GM19025 (cell line): ENCODE data around the gene KRTAP9-6.
"Not testable (repeated sequence)": the region's sequence is repeated elsewhere in the genome, so short reads cannot be mapped to it uniquely, and the experiment has no call there.

Experiments
- ATAC-seq: cut with Tn5 transposase; IDR thresholded peaks from one replicate; pipeline ENCODE4 v1.9.1; 2021; ENCODE audit warnings: mild to moderate bottlenecking, low read depth, moderate library complexity; ENCODE audit not compliant: unreplicated experiment

Gene KRTAP9-6

DNA sequence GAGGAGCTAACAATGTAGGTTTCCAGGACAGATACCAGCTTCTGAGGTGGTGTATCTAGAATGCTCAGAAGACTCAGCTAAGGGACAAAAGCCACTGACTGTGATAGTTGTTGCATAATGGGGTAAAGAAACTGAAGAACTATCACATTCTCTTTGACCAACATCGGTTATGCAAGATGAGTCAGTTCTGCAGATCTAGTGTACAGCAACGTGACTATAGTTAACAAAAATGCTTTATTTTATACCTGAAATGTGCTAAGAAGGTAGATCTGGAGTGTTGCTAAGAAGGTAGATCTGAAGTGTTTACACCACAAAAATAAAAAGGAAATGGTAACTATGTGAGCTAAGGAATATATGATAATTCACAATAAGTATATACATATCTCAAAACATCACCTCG lies 2.5 kb downstream of the KRTAP9-6 start:
- ATAC-seq, result no peak

DNA sequence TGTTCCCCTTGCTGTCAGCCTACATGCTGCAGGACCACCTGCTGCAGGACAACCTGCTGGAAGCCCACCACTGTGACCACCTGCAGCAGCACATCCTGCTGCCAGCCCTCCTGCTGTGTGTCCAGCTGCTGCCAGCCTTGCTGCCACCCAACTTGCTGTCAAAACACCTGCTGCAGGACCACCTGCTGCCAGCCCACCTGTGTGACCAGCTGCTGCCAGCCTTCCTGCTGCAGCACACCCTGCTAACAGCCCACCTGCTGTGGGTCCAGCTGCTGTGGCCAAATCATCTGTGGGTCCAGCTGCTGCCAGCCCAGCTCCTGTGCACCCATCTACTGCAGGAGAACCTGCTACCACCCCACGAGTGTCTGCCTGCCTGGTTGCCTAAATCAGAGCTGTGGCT lies 6.1 kb downstream of the KRTAP9-6 start:
- not testable (repeated sequence) for ATAC-seq

DNA sequence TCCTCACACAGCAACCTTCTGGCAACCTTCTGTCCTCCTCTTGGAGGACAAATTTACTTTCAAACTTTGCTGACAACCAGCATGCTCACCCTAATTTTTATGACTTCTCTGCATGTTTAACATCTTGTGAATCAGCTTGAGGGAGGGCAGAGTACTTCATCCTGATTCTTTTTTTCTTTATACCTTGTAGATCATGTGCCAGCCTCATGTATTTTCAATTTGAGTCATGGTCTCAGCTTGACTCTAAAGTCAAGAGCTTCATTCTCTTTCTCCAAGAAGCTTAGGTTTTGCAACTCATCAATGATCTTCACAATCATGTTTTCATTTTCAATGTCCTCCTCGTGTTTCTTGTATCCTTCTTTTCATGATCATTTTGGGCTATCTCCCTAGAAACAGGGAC lies 6.7 kb downstream of the KRTAP9-6 start:
- ATAC-seq, result no peak

DNA sequence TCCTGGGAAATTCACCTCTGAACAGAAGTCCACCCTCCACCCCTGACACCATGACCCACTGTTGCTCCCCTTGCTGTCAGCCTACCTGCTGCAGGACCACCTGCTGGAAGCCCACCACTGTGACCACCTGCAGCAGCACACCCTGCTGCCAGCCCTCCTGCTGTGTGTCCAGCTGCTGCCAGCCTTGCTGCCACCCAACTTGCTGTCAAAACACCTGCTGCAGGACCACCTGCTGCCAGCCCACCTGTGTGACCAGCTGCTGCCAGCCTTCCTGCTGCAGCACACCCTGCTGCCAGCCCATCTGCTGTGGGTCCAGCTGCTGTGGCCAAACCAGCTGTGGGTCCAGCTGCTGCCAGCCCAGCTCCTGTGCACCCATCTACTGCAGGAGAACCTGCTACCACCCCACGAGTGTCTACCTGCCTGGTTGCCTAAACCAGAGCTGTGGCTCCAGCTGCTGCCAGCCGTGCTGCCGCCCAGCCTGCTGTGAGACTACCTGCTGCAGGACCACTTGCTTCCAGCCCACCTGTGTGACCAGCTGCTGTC lies 10.5 kb downstream of the KRTAP9-6 start, which contains the start of gene KRTAP9-7:
Gene KRTAP9-7 (plus strand): TSS at position 51 of the 543 bp plus-strand sequence. CDS start 0 bp downstream, at position 51.
- ATAC-seq, result not testable (repeated sequence)

DNA sequence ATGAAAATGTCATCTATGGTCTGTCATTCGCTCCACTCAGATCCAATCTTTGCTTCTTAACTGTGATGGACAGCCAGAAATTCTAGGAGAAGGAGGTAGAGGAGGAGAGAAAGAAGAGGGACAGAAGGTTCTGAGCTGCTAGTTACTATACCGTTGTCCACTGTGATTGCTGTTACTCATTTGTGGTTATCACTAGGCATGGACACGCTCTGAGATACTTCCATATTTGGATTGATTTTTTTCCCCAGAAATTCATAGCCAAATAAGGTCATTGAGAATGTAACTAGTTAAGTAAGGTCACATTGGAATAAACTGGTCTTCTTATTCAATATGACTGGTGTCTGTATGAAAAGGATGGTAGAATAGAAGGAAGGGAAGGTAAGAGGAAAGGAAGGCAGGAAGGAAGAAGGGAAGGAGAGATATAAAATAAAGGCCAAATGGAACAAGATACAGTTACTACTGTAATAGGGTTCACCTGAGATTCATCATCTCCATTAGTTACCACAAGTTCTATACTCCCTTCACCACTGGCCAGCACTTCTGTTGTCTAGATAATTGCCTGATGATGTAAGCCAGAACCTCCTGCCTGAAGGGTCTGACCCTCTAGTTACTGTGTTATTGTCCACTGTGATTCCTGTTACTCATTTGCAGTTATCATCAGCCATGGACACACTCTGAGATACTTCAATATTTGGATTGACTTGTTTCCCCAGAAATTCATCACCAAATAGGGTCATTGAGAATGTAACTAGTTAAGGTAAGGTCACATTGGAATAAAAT lies 13.2 kb downstream of the KRTAP9-6 start:
- no peak for ATAC-seq

DNA sequence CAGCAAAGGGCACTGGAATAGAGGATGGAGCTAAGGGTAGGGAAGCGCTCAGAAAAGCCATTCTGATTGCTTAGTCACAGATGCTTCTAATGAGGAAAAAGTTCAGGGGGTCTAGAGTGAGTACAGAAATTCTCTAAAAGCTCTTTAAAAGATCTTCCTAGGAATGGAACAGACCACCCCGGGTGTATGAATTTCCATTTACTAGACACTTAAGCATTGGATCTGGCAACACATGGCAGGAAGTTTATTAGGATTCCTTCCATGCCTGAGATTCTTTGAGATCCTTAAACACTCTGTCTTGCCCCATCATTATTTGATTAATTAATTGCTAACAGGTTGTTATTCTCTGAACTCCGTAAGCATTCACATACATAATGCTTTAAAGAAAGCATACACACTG lies 18.9 kb downstream of the KRTAP9-6 start:
- ATAC-seq, result no peak

DNA sequence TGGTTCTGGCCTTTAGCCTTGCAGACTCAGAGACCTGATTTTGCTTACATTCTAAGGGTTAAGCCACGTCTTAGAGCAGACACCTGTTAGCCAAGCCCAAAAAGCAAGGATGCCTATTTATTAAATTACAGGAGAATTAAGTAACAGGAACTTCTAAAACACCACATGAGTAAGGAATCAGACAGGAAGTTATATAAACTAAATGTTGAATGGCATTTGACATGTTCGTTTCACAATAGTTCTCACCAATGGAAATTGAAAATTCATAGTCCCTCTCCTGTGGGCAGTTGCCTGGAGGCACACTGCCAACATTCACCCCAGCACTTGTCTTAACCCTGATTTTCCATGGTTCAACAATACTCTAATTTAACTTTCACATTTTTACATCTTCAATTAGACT lies 19.4 kb downstream of the KRTAP9-6 start:
- ATAC-seq, result no peak

DNA sequence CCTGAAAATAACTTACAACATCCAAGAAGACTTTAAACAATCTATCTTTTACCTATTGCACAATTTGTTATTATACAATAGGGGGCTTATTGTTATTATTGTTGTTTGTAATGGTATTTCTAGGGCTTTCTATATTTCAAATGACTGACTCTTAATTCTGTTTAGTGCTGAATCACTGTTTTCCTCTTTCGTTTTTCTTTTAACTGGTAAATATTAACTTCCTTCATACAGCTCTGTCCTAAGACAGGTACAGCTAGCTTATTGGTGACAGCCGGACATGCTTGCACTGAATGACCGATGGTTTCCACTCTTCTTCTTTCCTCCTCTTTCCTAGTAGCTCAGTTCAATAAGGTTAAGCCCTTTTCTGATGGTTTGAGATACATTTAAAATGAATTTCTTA lies 21.9 kb downstream of the KRTAP9-6 start:
- no peak for ATAC-seq

DNA sequence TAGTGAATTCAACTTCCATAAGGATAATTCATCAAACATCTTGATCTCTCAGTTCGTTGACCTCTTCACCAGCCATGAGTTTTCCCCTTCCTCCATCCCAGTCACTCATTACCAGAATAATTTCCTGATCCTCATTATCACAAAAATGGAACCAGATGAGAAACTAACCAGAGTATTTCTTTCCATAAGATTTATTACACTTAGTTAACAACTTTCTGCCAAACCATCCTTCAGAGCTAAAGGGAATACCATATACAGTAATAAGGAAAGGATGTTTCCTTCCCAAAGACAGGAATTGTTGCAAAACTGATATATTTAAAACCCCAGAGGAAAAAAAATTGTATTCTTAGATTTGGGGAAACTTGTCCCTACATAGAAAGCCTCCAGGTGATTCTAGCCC lies 28.8 kb downstream of the KRTAP9-6 start:
- no peak for ATAC-seq

DNA sequence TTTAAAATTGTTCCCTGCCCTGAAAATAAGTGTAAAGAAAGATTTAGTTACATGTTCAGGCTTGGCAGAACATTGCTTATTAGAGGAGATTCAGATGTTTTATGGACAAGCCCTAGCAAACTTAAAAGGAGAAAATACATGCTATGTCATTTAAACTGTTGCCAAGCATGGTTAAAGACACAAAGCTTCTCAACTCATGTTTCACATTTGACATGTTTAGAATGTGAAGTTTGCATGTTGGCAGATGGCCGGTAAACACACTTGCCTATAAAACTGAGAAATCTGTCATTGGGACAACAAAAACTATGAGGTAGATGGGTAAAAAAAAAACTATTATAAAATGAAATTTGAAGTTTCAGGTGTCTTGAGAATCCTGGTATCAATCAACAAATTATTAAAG lies 31.7 kb downstream of the KRTAP9-6 start:
- no peak for ATAC-seq

DNA sequence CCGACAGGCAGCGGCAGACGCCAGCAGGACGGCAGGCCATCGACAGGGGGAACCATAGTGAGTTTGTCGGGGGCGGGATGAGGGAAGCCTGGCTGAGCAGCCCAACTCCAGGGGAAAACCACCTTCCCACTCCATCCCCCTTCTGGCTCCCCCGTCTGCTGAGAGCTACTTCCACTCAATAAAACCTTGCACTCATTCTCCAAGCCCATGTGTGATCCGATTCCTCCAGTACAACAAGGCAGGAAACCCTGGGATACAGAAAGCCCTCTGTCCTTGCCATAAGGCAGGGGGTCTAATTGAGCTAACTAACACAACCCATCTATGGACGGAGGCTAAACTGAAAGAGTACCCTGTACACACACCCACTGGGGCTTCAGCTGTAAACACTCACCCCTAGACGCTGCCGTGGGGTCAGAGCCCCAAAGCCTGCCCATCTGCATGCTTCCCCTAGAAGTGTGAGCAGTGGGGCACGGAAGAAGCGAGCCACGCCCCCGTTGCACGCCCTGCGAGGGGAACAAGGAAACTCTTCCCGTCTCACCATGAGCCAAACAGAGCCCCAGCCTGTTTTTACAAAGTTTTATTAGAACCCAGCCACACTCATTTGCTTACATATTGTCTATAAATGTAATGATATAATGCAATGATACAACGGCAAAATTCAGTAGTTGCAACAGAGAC lies 33.4 kb downstream of the KRTAP9-6 start:
- ATAC-seq, result no peak

DNA sequence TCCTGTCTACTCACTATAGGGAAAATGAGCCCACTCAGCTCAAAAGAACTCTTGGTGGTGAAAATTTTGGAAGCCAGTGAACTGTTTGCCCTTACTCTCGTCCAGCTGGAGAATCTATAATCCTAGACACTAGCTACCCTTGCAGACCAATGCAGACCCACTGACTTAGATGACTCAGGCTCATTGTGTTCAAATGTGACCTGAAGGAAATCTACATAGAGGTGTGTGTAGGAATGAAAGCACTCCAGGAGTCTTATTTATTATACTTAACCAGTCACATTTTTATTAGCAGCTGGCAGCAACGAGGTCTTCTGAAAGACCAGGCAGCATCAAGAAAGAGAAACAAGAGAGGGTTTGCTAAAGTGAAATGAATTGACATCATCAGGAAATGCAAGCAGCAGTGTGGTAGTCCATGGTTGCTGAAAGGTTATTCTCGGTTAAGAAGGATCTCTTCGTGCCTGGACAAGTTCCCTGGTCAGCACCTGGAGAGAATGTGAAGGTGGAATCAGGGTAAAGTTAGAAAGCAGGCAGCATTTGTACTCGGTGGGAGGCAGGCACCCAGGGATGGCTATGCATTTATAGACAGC lies 36.1 kb downstream of the KRTAP9-6 start:
- ATAC-seq, result no peak

DNA sequence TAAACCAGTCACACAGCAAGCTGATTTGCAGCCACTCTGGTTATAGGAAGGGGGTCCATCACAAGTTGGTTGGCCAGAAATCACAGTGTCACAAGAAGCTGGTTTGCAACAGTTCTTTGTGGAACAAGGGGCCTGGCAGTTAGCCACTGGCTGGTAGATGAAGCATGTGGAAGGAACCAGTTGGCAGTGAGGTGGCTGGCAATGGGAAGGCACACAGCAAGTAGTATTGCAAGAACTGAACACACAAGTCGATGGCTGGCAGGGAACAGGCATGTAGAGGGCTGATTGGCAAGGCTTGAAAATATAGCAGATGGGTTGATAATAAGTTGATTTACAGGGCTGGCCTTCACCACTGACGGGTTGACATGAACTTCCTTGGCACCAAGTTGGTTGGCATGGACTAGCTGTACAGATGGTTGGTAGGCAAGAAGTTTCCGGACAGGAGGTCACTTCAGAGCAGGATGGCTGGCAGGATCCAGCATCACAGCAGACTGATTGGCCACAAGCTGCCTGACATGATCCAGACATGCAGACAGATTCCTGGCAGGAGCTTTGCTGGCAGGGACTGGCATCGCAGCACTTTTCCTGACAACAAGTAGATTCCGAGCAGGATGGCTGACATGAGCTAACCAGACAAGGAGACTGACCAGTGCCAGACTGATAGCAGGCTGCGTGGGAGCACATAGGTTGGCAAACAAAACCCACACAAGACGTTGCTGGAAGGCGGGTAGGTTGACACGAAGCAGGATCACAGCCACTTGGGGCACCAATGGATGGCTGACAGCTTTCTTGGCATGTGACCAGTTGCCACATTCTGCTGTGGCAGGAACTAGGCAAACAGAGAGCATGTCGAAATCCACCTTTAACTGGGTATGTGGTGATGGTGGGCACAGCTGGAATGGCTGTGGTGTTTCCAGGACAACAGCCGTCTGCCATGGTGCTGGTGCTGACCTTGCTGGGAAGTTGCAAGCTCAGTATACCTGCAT lies 37.0 kb downstream of the KRTAP9-6 start, which contains the start of gene KRTAP29-1:
Gene KRTAP29-1 (minus strand): TSS at position 936 of the 986 bp plus-strand sequence. CDS start 0 bp downstream, at position 936.
- no peak for ATAC-seq

DNA sequence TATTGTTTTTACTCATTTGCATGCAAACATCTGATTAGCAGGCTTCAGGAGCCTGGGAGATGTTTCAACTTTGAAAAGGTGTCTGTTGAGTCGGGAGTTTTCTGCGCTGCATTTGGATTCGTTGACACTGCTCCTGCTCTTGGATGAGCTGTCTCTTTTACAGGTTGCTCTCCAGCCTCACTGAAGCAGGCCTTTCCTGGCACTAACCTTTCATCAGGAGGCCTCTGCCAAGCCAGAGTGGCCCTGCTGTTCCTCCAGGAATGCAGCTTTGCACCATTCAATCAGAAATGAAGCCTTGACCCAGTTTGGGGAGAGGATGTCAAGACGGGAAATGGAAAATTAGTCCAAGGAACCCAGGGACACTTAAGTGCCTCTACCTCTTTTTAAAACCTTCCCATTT lies 37.8 kb downstream of the KRTAP9-6 start:
- ATAC-seq, result no peak

DNA sequence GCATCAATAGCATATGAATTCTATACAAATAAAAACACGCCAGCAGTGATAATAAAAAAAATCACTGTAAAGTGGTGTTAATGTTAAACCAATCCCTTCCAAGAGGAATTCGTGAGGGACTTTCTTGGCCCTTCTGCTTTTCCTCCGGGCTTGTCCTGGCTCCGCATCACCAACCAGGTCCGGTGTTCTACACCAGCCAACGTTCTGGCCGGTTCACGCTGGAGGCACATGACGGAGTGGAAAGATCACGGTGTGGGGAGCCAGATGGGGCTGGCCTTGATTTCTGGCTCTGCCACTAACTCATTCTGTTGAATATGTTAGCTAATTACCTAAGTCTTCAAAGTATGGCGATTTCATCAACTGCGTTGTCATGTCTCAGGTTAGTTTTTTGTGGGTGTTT lies 38.9 kb downstream of the KRTAP9-6 start:
- no peak for ATAC-seq

DNA sequence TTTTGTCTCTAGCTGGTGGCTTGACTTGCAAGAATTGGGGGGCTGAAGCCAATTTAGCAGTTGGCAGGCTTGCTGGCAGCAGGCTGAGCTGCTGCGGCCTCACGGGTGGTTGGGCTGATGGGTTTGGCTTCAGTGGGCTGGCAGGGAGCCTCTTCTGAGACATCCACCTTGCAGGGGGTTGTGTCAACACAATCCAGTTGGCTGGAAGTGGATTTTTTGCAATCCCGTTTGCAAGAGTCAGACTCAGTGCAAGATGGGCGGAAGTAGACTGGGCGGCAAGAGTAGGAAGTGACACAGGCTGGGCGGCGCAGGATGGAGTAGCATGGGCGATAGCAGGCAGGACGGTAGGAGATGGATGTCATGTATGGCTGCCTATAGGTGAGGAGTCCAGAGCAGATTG lies 42.5 kb downstream of the KRTAP9-6 start:
- ATAC-seq, result no peak

DNA sequence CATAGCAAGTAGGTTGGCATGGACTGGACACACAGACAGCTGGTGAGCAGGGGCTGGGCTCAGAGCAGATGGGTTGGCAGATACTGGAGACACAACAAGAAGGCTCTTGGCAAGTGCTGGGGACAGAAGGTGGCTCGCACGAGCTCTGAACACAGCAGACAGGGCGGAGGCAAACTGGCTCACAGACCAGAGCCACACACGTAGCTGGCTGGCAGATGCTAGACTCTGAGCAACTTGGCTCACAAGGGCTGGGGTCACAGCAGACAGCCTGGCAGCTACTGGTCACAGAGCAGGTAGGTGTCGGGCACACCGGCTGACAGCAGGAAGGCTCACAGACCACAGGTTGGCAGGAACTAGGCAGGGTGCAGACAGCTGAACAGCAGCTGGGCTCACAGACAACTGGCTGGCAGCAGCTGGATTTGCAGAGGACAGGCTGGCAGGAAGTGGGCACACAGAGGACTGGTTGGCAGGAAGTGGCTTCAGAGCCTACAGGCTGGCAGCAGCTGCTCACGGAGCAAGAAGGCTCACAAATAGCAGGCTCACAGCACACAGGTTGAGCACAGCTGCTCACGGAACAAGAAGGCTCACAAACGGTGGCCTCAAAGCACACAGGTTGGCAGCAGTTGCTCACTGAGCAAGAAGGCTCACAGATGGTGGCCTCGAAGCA lies 43.2 kb downstream of the KRTAP9-6 start:
- peak; percentile 57 for ATAC-seq

DNA sequence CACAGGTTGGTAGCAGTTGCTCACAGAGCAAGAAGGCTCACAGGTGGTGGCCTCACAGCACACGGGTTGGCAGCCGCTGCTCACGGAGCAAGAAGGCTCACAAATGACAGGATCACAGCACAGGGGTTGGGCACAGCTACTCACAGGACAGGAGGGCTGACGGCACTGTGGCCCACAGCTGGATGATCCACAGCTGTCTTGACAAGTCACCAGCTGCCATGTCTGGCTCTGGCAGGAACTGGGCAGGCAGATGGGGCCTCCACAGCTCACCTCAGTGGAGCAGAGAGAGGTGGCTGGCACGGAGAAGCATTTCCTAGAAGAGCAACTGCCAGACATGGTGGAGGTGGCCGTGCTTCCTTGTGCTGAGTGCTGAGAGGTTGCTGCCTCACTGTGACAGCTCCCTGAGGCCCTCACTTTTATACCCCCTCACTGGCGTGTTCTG lies 43.8 kb downstream of the KRTAP9-6 start, which contains the start of gene KRTAP16-1:
Gene KRTAP16-1 (minus strand): TSS at position 392 of the 442 bp plus-strand sequence. CDS start 56 bp downstream, at position 336.
- peak; percentile 26 for ATAC-seq

DNA sequence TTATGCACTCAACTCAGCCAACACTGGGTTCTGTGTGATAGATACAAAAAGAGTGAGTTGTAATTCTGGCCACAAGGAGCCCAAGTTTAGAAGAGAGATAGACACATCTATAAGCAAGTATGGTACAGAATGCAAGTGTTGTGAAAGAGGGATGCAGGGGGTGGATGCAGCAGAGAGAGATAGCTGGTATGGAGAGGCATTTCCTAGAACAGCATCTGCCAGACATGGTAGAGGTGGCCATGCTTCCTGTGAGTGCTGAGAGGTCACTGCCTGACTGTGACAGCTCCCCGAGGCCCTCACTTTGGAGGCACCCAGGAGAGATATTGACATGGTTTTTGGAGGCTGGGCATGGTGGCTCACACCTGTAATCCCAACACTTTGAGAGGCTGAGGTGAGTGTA lies 45.9 kb downstream of the KRTAP9-6 start:
- ATAC-seq, result no peak
